GM18508 (cell line): ENCODE measurements around the gene PGLYRP1.

Experiments
- ATAC-seq: cut with Tn5 transposase; IDR thresholded peaks from one replicate; pipeline ENCODE4 v1.9.1; 2021; ENCODE audit warnings: moderate number of reproducible peaks; ENCODE audit not compliant: insufficient read depth, unreplicated experiment

The PGLYRP1 gene

DNA sequence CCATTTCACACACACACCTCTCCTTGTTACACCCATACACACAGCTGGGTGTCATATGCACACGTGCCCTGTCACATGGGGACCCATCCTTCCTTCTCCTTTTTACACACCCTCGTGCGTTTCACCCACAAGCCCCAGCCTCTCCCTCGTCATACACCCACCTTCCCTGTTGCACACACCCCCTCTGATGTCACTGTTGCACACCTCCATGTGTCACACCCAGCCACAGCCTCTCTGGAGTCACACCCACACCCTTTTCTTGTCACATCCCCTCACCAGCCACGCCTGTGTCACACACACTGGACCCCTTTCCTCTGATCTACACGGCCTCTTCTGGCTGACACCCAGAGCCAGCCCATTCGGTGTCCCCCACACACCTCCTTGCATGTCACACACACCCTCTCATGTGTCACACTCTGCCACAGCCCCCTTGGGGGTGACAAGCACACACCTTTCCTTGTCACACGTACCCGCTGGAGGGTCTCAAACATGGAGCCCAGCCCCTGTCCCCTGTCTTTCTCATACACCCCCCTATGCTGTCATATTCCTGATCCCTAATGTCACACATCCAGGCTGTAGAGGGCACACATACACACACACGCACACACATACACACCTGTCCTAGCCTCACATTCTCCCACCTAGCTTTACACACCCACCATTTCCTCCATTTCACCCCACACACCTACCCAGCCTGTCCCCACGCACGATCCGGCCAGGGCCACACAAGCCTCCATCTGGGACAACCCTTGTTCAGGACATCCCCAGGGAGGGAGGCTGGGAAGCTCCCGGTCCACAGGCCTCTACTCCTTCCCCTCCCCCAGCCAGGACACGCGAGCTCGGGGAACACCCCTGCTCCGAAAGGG lies 50.5 kb downstream of the PGLYRP1 start:
- no peak for ATAC-seq

DNA sequence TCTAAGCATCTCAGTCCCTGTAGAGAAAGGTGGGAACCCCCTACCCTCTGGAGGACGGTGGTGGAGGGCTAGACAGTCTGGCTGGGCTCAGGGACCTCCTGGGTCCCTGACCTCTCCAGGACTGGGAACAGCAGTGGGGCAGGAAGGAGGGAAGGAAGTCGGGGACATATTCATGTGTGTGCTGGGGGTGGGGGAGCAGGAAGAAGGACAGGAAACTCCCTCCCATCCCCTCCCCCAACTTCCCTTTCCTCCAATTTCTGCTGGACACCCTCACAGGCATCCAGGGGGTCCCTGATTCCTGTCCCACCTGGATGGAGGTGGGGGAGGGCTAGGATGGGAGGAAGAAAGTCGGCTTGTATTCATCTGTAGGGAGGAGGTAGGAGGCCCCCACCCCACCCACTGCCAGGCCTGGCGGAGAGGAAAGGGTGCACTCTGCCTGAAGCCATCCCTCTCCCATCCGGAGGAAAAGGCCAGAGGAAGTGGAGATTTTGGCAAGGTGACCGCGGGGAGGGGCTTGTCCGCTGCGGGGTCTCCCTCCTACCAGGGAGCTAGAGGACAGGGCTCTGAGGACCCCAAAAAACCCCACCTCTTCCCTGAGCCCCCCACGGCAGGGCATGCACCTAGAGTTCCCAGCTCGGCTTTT lies 51.5 kb downstream of the PGLYRP1 start:
- no peak for ATAC-seq

DNA sequence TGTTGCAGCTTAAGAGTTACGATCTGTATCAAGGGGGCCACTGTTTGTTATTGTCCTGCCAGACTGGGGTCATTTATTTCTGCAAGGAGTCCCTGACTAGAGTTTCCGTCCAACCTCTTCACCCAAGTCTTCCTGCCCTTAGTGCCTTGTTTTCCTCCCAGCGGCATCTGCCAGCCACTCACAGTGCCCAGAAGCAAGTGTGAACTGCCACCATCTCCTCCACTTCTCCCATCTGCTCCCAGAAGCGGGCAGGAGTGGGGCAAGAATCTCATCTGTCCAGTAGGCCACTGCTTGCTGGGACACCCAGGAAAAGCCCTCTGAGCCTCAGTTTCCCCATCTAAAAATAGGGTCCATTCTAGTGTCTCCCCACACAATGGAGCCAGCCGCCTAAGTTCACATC lies 53.2 kb downstream of the PGLYRP1 start:
- no peak for ATAC-seq
